Measurements from ENCODE around the gene ROPN1L. TPM values are rescaled to one million over a fixed set of nuclear protein-coding genes. Genes with fewer than 3 reads are reported as not detected.
"Not testable (repeated sequence)": the region's sequence is repeated elsewhere in the genome, so short reads cannot be mapped to it uniquely, and the experiment has no call there.

ROPN1L gene
- total and polyA plus RNA-seq, 2 of the 13 experiments (the other 11 are each of a cell fraction or from before 2014, with no cell fraction given) = not detected

GRCh38 chr5:10441083-10441991 lies at the start of gene ROPN1L (continued):
- TF ChIP-seq FLYWCH1 (CRISPR knock-in tag; IDR thresholded peaks at IDR 0.05) (no peak), HIVEP1 (CRISPR knock-in tag; IDR thresholded peaks at IDR 0.05) (no peak)

GRCh38 chr5:10392567-10393328 lies 48.9 kb upstream of the ROPN1L start:
- DNase-seq (ENCODE audit: low spot score); intact Hi-C loops (cut with micrococcal nuclease; ENCODE audit: unreplicated experiment); in situ Hi-C loops (cut with HindIII; ENCODE audit: extremely low pct_ligation_motif_present, low pct_unique_long_range_greater_than_20kb); BruUV-seq (replicated peaks); FAIRE-seq; H4K20me1 ChIP-seq (ENCODE audit: insufficient read depth, low read length); ATAC-seq; H3K79me2 ChIP-seq (ENCODE audit: insufficient read depth, low read length); H3K27me3 ChIP-seq (ENCODE audit: control insufficient read depth in 1 of 2, insufficient read depth in 2 of 2, low read length in 2 of 2); H3K9ac ChIP-seq (ENCODE audit: insufficient read depth, low read depth, low read length); CTCF ChIA-PET (ENCODE audit: low intra/inter-chr PET ratio, low total read pairs); H2AFZ ChIP-seq (ENCODE audit: low read length); H3K27ac ChIP-seq (ENCODE audit: extremely low read length, insufficient read depth, low read length); POLR2A ChIA-PET; H3K4me3 ChIP-seq (replicated peaks in 1 of 3; ENCODE audit: insufficient read depth in 1 of 3, low read depth in 2 of 3, low read length in 3 of 3); H3K9me3 ChIP-seq (ENCODE audit: low read length); H3K4me2 ChIP-seq (ENCODE audit: low read depth, low read length); H3K4me1 ChIP-seq (ENCODE audit: insufficient read depth, low read length): not testable (repeated sequence)
- WGBS (ENCODE audit: low lambda C conversion rate) = 99% methylated on average over 6 of the region's 6 CpGs
- peaks cover 14 to 76% of the 10 kb centered on the region in 2 experiments for H3K36me3 ChIP-seq (replicated peaks in 1 of 2; ENCODE audit: control insufficient read depth in 1 of 2, insufficient read depth in 2 of 2, low read length in 2 of 2)
- TF ChIP-seq ZNF770 (CRISPR knock-in tag; IDR thresholded peaks at IDR 0.05) = peak; percentile 31; the same call in 1 of the 2 replicates
